ENCODE data around the gene IQGAP2. TPM values are rescaled to one million over a fixed set of nuclear protein-coding genes. Genes with fewer than 3 reads are reported as not detected.

IQGAP2 gene
- total and polyA plus RNA-seq, 2 of the 8 experiments (the other 6 are each of a cell fraction or from before 2014, with no cell fraction given), result 19.7 to 66.0 TPM

- H3K9ac ChIP-seq (replicated peaks in 1 of 4; ENCODE audit: extremely low read depth in 1 of 4, low read depth in 3 of 4, low read length in 3 of 4), result no peak overlapping the region
- POLR2A ChIA-PET (ENCODE audit: partially characterized antibody), result no interaction called here
- no peak overlapping the region for H4K91ac ChIP-seq (replicated peaks; ENCODE audit: insufficient read length, low read length)
- no peak overlapping the region for H4K8ac ChIP-seq (ENCODE audit: extremely low read depth, insufficient read depth, low read length)
- no peaks in the 10 kb centered on the region for H3K36me3 ChIP-seq (ENCODE audit: control insufficient read depth in 2 of 4, insufficient read depth in 4 of 4, low read length in 3 of 4)
- no peak overlapping the region for H3K23ac ChIP-seq (ENCODE audit: insufficient read length)
- no peaks in the 10 kb centered on the region for H3K9me3 ChIP-seq (ENCODE audit: insufficient read depth in 2 of 2, low read depth in 1 of 2, low read length in 1 of 2)
- H4K5ac ChIP-seq (ENCODE audit: insufficient read length, low read depth, low read length), result no peak overlapping the region
- no peak overlapping the region for H2BK15ac ChIP-seq (ENCODE audit: low read length)
- FAIRE-seq (no peak), DNase-seq (ENCODE audit: low read depth in 1 of 2, low spot score in 2 of 2) (no peak)
- H3K27ac ChIP-seq (ENCODE audit: low read depth, low read length), result no peak overlapping the region
- 95% methylated on average over 7 of the region's 7 CpGs; no CpG with 5 or more reads in 1 of the 2 experiments for WGBS, 2 experiments (ENCODE audit: extremely low coverage in 1 of 2, insufficient coverage in 1 of 2, insufficient read length in 1 of 2, insufficient replicate concordance in 2 of 2, low coverage in 1 of 2, low lambda C conversion rate in 2 of 2, missing lambda C conversion rate in 1 of 2)
- H3K14ac ChIP-seq (ENCODE audit: insufficient read length), result no peak overlapping the region
- no peak overlapping the region for H2BK5ac ChIP-seq (ENCODE audit: low read depth, low read length)
- H4K20me1 ChIP-seq (replicated peaks in 1 of 2; ENCODE audit: control insufficient read depth in 1 of 2, insufficient read depth in 2 of 2, low read length in 2 of 2), result no peaks in the 10 kb centered on the region
- H3K18ac ChIP-seq (ENCODE audit: extremely low read depth, low read length), result no peak overlapping the region
- H2BK120ac ChIP-seq (replicated peaks; ENCODE audit: low read depth, low read length), result no peak overlapping the region
- H3K4me3 ChIP-seq (ENCODE audit: extremely low read depth in 1 of 4, insufficient read depth in 2 of 4, low read depth in 3 of 4, low read length in 4 of 4), result no peak overlapping the region
- TF ChIP-seq BRCA1 (IDR thresholded peaks at IDR 0.05; ENCODE audit: low read depth, low read length) (no peak), ASH2L (IDR thresholded peaks at IDR 0.05; ENCODE audit: low read length) (no peak), SIRT6 (IDR thresholded peaks at IDR 0.05; ENCODE audit: low read length) (no peak), SP1 (IDR thresholded peaks at IDR 0.05; ENCODE audit: low read depth, low read length) (no peak), KDM5A (IDR thresholded peaks at IDR 0.05; ENCODE audit: low read length) (no peak), USF2 (IDR thresholded peaks at IDR 0.05; ENCODE audit: low read length) (no peak), TAF1 (IDR thresholded peaks at IDR 0.05; ENCODE audit: low read depth, low read length) (no peak), CTBP2 (IDR thresholded peaks at IDR 0.05; ENCODE audit: borderline replicate concordance, insufficient read depth, insufficient read length, low read length) (no peak)
- H3K23me2 ChIP-seq (ENCODE audit: low read depth, low read length), result no peaks in the 10 kb centered on the region
- no peaks in the 10 kb centered on the region for H3K79me2 ChIP-seq (ENCODE audit: control insufficient read depth in 1 of 2, insufficient read depth in 2 of 2, low read length in 2 of 2)
- H2AFZ ChIP-seq (ENCODE audit: low read length), result no peak overlapping the region
- no peaks in the 10 kb centered on the region; a peak in 1 of 7 replicates for H3K4me1 ChIP-seq (replicated peaks in 1 of 4; ENCODE audit: control insufficient read depth in 3 of 4, insufficient read depth in 4 of 4, low read length in 3 of 4)
- no peak overlapping the region for H3K4me2 ChIP-seq (ENCODE audit: insufficient read depth in 1 of 2, low read depth in 2 of 2, low read length in 2 of 2)
- H3K79me1 ChIP-seq (ENCODE audit: low read depth, low read length), result no peaks in the 10 kb centered on the region; the same call in 1 of the 2 replicates
- H3K56ac ChIP-seq (replicated peaks; ENCODE audit: insufficient read length, low read depth, low read length), result no peak overlapping the region
- no peak overlapping the region for H3K4ac ChIP-seq (replicated peaks; ENCODE audit: insufficient read length, low read depth, low read length)
- no peak overlapping the region for H2BK20ac ChIP-seq (ENCODE audit: low read length)
- H3K27me3 ChIP-seq (replicated peaks in 1 of 4; ENCODE audit: control insufficient read depth in 3 of 4, extremely low read depth in 1 of 4, insufficient read depth in 3 of 4, low read length in 3 of 4), result no peaks in the 10 kb centered on the region
- H2AK5ac ChIP-seq (ENCODE audit: low read depth, low read length), result no peak overlapping the region
- CTCF ChIA-PET (ENCODE audit: partially characterized antibody), result interaction anchor here (0.8 to 1.7 kb wide), 4 partner anchors 13 to 234 kb away, joined by 3 to 7 read pairs (median 4); no protein-coding TSS in a partner anchor
- no peak overlapping the region for H2BK12ac ChIP-seq (ENCODE audit: low read depth, low read length)
These were observed 161.9 kb downstream of the IQGAP2 start for GRCh38 chr5:76565009-76565408.

Measured in H1 (cell line).